Measurements from ENCODE around the gene NOD1.
A peak's percentile ranks its signal among the peaks of the same experiment; 100 is the strongest.
"Not testable (repeated sequence)": the region's sequence is repeated elsewhere in the genome, so short reads cannot be mapped to it uniquely, and the experiment has no call there.

The NOD1 gene, protein sequence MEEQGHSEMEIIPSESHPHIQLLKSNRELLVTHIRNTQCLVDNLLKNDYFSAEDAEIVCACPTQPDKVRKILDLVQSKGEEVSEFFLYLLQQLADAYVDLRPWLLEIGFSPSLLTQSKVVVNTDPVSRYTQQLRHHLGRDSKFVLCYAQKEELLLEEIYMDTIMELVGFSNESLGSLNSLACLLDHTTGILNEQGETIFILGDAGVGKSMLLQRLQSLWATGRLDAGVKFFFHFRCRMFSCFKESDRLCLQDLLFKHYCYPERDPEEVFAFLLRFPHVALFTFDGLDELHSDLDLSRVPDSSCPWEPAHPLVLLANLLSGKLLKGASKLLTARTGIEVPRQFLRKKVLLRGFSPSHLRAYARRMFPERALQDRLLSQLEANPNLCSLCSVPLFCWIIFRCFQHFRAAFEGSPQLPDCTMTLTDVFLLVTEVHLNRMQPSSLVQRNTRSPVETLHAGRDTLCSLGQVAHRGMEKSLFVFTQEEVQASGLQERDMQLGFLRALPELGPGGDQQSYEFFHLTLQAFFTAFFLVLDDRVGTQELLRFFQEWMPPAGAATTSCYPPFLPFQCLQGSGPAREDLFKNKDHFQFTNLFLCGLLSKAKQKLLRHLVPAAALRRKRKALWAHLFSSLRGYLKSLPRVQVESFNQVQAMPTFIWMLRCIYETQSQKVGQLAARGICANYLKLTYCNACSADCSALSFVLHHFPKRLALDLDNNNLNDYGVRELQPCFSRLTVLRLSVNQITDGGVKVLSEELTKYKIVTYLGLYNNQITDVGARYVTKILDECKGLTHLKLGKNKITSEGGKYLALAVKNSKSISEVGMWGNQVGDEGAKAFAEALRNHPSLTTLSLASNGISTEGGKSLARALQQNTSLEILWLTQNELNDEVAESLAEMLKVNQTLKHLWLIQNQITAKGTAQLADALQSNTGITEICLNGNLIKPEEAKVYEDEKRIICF

DNA sequence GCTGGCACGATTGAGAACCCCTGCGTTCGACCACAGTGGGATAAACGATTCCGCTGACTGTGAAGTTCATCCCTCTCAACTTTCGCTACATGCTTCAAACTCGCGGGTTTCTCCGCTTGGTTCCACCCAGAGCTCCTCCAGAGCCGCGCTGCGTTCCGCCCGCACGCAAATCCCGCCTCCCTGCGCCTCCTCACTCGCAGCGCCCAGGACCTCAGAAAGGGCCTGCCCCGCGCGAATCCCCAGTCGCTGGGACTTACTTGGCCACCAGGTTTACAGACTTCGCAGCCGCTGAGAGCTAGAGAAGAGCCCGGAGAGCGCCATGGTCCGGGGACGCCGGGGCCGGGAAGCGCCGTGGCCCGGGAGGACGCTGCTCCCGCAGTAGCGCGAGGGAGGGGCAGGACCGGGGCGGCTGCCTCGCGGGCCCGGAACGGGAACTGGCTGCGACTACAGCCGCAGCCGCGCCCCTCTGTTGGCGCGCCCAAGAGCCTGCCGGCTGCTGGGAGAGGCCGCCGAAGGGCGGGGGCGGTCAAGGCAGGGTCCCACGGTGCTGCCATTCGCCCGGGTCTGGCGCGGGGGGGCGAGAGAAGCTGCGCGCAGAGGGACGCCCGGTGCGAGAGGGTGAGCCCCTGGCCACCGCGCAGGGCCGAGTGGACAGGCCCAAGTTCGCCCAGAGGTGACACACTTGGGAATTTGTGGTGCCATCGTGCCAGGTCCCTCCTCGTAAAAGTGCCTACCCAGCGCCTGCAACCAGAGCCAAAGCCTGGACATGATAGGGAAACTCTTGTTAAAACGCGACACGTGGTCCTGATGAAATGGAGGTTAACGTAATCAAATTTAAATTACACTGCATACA is at the start of gene NOD1:
Gene NOD1 (minus strand): TSS at position 436 of the 853 bp plus-strand sequence. CDS start 21,863 bp downstream, outside the sequence.
- peak within 1 kb of the TSS; percentile 79 for H3K4me3 ChIP-seq (replicated peaks; ENCODE audit: low read depth, low read length)
- TF ChIP-seq CTCF (IDR thresholded peaks at IDR 0.05; ENCODE audit: low read length, missing control alignments): no peak
- DNase-seq (ENCODE audit: low read depth): peak; percentile 75

GRCh38 chr7:30527297-30527696 is 48.7 kb upstream of the NOD1 start:
- DNase-seq (ENCODE audit: low read depth); H3K4me3 ChIP-seq (replicated peaks; ENCODE audit: low read depth, low read length): not testable (repeated sequence)

DNA sequence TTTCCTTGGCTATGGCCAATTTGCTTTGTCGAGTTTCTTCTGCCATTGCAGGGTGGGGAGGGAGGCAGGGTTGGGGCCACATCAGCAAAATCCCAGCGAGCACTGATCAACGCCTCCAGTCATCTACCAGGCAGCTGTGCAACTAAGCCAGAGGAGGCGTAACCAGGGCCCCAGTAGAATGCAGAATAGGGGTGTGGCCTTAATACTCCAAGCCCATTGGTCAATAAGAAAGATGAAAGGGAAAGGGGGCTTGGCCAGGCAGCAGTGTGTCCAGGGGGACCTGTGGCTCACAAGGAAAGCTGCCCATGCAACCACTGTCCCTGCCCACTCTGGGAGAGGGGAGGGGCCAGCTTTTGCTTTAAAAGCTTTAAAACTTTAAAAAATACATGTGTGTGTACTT is 47.6 kb upstream of the NOD1 start:
- TF ChIP-seq CTCF (IDR thresholded peaks at IDR 0.05; ENCODE audit: low read length, missing control alignments): no peak
- H3K4me3 ChIP-seq (replicated peaks; ENCODE audit: low read depth, low read length): no peak overlapping the region
- DNase-seq (ENCODE audit: low read depth): no peak

- no peak for TF ChIP-seq CTCF (IDR thresholded peaks at IDR 0.05; ENCODE audit: low read length, missing control alignments)
- DNase-seq (ENCODE audit: low read depth): no peak
- H3K4me3 ChIP-seq (replicated peaks; ENCODE audit: low read depth, low read length): no peak overlapping the region
These were observed 46.8 kb upstream of the NOD1 start for GRCh38 chr7:30525429-30525828.

- no peak for TF ChIP-seq CTCF (IDR thresholded peaks at IDR 0.05; ENCODE audit: low read length, missing control alignments)
- H3K4me3 ChIP-seq (replicated peaks; ENCODE audit: low read depth, low read length): no peak overlapping the region
- DNase-seq (ENCODE audit: low read depth): no peak
These were observed 46.0 kb upstream of the NOD1 start for GRCh38 chr7:30524545-30524944.

DNA sequence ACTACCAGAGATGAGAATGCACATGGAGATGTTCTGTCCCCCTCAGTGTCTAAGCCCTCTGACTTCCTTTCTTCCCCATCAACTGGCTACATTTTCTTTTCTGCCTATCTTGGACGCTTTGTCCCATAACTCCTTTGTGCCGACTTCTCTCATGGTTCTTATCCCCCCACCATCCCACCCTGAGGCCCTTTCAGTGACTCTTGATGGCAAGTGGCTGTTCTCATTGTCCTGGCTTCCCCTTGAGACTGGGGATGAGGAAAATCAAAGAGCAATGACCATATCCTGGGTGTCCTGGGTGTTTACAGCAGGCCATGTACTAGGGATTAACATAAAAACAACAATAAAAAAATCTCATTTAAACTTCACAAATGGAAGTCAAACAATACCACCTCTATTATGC is 44.9 kb upstream of the NOD1 start:
- TF ChIP-seq CTCF (IDR thresholded peaks at IDR 0.05; ENCODE audit: low read length, missing control alignments): no peak

More for the DNA sequence above, 44.9 kb upstream of the NOD1 start:
- DNase-seq (ENCODE audit: low read depth): no peak
- H3K4me3 ChIP-seq (replicated peaks; ENCODE audit: low read depth, low read length): no peak overlapping the region
